ENCODE measurements around the gene ANKRD44. TPM values are rescaled to one million over a fixed set of nuclear protein-coding genes. Genes with fewer than 3 reads are reported as not detected.

The ANKRD44 gene
- total and polyA plus RNA-seq, 2 of the 8 experiments (the other 6 are each of a cell fraction or from before 2014, with no cell fraction given), result 1.2 to 1.3 TPM

- TF ChIP-seq USF2 (IDR thresholded peaks at IDR 0.05; ENCODE audit: low read length), result no peak
- TF ChIP-seq SIN3A (conservative IDR thresholded peaks at IDR 0.05 in 1 of 2, IDR thresholded peaks at IDR 0.05 in 1 of 2; ENCODE audit: low read depth in 1 of 2, low read length in 2 of 2), result no peak
- no peak for TF ChIP-seq EP300 (IDR thresholded peaks at IDR 0.05; ENCODE audit: borderline replicate concordance in 1 of 2, low read depth in 2 of 2, low read length in 2 of 2)
- no peak for TF ChIP-seq TEAD4 (IDR thresholded peaks at IDR 0.05; ENCODE audit: low read depth, low read length)
- TF ChIP-seq PHF8 (conservative IDR thresholded peaks at IDR 0.05; ENCODE audit: low read depth, low read length), result no peak
- no peak for TF ChIP-seq EZH2 (IDR thresholded peaks at IDR 0.05; ENCODE audit: low read depth, low read length, severe bottlenecking)
- TF ChIP-seq SUZ12 (IDR thresholded peaks at IDR 0.05; ENCODE audit: low read length), result no peak
Observed at GRCh38 chr2:197312186-197312585, 1.6 kb upstream of the ANKRD44 start (continued).

Measured in H1 (cell line).